ENCODE results near the gene PCMT1.
"Not testable (repeated sequence)": the region's sequence is repeated elsewhere in the genome, so short reads cannot be mapped to it uniquely, and the experiment has no call there.

PCMT1 gene

DNA sequence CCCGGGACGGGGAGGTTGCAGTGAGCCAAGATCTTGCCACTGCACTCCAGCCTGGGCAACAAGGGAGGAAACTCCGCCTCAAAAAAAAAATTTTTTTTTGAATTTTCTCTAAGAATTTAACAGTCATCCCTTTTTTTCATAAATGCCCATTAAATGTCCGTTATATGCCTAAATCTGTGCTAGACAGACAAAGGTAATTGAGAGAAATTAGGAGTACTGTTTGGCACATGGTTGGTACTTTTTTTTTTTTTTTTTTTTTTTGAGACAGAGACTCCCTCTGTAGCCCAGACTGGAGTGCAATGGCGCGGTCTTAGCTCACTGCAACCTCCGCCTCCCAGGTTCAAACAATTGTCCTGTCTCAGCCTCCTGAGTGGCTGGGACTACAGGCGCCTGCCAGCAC, 1.7 kb downstream of the PCMT1 start:
- H3K27ac ChIP-seq: peak overlapping the region; percentile 93
- TF ChIP-seq ZFX (IDR thresholded peaks at IDR 0.05): no peak
- TF ChIP-seq, protein P1, sequence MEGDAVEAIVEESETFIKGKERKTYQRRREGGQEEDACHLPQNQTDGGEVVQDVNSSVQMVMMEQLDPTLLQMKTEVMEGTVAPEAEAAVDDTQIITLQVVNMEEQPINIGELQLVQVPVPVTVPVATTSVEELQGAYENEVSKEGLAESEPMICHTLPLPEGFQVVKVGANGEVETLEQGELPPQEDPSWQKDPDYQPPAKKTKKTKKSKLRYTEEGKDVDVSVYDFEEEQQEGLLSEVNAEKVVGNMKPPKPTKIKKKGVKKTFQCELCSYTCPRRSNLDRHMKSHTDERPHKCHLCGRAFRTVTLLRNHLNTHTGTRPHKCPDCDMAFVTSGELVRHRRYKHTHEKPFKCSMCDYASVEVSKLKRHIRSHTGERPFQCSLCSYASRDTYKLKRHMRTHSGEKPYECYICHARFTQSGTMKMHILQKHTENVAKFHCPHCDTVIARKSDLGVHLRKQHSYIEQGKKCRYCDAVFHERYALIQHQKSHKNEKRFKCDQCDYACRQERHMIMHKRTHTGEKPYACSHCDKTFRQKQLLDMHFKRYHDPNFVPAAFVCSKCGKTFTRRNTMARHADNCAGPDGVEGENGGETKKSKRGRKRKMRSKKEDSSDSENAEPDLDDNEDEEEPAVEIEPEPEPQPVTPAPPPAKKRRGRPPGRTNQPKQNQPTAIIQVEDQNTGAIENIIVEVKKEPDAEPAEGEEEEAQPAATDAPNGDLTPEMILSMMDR (conservative IDR thresholded peaks at IDR 0.05): no peak

DNA sequence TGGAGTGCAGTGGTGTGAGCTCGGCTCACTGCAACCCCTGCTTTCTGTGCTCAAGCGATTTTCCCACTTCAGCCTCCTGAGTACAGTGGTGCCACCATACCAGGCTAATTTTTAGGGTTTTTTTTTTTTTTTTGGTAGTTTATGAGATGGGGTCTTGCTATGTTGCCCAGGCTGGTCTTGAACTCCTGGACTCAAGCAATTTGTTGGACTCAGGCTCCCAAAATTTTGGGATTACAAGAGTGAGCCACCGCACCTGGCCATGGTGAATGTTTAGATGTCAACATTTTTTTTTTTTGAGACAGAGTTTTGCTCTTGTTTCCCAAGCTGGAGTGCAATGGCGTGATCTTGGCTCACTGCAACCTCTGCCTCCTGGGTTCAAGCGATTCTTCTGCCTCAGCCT, 2.4 kb downstream of the PCMT1 start:
- H3K27ac ChIP-seq: not testable (repeated sequence)

DNA sequence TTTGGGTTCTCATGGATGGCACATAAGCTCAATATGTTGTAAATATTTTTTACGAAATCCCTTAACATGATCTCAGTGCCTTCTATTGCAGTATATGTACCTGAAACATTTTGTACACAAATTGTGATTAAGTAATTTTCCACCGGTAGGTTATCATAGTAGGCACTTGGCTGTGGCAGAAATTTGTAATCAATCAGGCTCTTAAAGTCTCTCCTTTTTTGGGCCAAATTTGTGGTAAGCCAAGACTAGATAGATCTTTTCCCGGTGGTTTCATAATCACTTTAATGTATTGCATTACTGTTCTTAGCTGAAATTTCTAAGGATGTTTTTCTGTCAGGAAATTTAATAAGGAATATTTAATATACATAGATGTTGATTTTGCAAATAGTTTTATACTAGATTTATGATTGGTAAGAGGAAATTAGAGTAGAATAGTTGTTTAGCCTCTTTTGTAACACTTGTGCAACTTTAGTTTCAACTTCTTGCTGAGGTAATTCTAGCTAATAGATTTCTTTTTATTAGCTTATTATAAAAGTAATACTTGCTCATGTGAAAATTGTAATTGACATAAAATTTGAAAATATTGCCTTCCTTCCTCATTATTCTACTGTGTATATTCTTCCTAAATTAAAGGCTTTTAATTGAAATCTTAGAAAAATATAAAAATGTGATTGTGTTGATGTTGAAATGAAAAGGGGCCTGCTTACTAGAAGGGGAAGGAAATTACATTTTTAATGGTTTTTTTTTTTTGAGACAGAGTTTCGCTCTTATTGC, 3.2 kb downstream of the PCMT1 start:
- H3K27ac ChIP-seq: no peak overlapping the region
- TF ChIP-seq ZFX (IDR thresholded peaks at IDR 0.05): no peak
- TF ChIP-seq, protein P1 (conservative IDR thresholded peaks at IDR 0.05): no peak

DNA sequence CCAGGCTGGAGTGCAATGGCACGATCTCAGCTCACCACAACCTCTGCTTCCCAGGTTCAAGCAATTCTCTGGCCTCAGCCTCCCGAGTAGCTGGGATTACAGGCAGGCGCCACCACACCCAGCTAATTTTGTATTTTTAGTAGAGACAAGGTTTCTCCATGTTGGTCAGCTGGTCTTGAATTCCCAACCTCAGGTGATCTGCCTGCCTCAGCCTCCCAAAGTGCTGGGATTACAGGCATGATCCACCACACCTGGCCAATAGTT, 3.8 kb downstream of the PCMT1 start:
- H3K27ac ChIP-seq: not testable (repeated sequence)

DNA sequence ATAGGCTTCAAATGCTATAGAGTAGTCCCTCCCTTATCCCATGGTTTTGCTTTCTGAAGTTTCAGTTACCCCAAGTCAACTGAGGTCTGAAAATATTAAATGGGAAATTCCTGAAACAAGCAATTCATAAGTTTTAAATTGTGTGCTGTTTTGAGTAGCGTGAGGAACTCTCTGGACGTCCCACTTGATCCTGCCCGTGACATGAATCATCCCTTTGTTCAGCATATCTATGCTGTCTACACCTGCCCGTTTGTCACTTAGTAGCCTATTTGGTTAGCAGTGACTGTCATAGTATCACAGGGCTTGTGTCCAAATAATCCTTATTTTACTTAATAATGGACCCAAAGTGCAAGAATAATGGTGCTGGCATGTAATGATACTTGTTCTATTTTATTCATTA, 5.0 kb downstream of the PCMT1 start:
- TF ChIP-seq, protein P1 (conservative IDR thresholded peaks at IDR 0.05): no peak
- TF ChIP-seq ZFX (IDR thresholded peaks at IDR 0.05): no peak
- no peak overlapping the region for H3K27ac ChIP-seq

DNA sequence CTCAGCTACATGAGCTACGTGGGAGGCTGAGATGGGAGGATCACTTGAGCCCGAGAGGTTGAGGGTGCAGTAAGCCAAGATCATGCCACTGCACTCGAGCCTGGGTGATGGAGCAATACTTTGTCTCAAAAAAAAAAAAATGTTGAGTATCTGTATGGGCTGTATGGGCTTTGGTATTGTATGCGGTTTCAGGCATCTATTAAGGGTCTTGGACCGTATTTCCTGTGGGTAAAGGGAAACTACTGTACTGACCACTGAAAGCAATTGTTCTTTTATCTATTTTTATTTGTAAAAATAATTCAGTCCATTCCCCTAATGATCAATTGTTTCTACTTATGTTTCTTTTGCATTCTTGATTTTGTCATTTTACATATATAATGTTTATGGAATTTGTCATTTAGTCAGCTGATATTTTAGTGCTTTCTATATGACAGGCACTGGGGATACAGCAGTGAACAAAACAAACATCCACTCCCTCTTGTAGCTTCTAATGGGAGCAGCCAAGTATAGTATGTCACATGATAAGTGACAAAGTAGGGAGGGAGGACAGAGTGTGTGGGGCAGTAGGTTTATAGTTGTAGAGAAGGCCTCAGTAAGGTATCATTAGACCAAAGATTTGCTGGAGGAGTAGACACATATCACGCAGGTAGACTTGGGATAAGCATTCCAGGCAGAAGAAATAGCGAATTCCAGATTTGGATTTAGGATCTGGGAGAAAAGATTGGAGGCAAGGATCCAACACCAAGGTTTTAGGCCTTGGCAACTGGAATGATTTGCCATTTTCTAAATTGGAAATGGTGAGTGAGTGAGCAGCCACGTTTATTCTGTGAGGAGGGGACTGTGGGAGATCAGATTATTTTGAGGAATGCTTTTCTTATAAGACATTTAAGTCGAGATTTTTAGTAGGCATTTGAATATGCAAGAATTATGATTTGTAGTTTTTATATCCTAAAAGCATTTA, 6.0 kb downstream of the PCMT1 start:
- TF ChIP-seq, protein P1 (conservative IDR thresholded peaks at IDR 0.05): no peak
- TF ChIP-seq ZFX (IDR thresholded peaks at IDR 0.05): no peak
- no peak overlapping the region for H3K27ac ChIP-seq

DNA sequence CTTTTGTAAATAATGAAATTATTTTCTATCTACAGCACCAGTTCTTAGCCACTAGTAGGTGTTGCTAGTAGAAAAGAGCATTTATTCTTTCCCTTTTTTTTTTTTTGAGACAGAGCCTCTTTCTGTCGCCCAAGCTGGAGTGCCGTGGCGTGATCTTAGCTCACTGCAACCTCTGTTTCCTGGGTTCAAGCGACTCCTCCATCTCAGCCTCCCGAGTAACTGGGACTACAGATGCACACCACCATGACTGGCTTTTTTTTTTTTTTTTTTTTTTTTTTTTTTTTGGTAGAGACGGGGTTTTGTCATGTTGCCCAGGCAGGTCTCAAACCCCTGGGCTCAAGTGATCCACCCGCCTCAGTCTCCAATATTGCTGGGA, 6.7 kb downstream of the PCMT1 start:
- no peak for TF ChIP-seq ZFX (IDR thresholded peaks at IDR 0.05)
- TF ChIP-seq, protein P1 (conservative IDR thresholded peaks at IDR 0.05): no peak

DNA sequence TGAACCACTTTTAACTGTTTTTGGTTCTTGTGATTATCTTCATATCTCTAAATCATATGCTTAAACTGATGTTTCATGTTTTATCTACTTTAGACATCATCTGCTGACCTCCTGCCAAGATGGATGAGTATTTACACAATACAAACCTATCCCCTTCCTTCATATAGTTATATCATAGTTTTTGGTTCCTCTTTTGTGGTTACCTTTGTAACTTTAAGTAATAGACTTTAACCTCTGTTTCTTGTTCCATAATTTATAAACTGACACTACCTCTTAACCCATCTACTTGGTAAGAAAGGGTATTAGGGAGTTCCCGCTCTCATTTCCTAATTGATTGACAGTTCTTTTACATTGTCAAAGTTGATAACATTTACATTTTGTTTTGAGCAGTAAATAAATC, 11.9 kb downstream of the PCMT1 start:
- H3K27ac ChIP-seq: no peak overlapping the region

More for the DNA sequence above, 6.7 kb downstream of the PCMT1 start:
- no peak overlapping the region for H3K27ac ChIP-seq

More for the DNA sequence above, 11.9 kb downstream of the PCMT1 start:
- TF ChIP-seq, protein P1 (conservative IDR thresholded peaks at IDR 0.05): no peak
- no peak for TF ChIP-seq ZFX (IDR thresholded peaks at IDR 0.05)

All from C4-2B (cell line).